ENCODE results near the gene EDN1.

The EDN1 gene

GRCh38 chr6:12295558-12296254 lies 5.5 kb downstream of the EDN1 start:
- no peak for TF ChIP-seq CTCF (IDR thresholded peaks at IDR 0.05; ENCODE audit: low read depth, low read length)
- Histone ChIP-seq H3K27me3 (peaks cover 18% of the 10 kb centered on the region), H3K4me3 (ENCODE audit: low read depth, low read length) (no peak overlapping the region), H3K4me1 (no peaks in the 10 kb centered on the region), H3K36me3 (no peaks in the 10 kb centered on the region), H3K9me3 (no peaks in the 10 kb centered on the region)
- no peak for DNase-seq

DNA sequence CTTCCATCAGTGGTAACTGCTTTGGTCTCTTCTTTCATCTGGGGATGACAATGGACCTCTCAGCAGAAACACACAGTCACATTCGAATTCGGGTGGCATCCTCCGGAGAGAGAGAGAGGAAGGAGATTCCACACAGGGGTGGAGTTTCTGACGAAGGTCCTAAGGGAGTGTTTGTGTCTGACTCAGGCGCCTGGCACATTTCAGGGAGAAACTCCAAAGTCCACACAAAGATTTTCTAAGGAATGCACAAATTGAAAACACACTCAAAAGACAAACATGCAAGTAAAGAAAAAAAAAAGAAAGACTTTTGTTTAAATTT lies 6.1 kb downstream of the EDN1 start:
- no peaks in the 10 kb centered on the region for H3K36me3 ChIP-seq
- H3K4me3 ChIP-seq (ENCODE audit: low read depth, low read length) = no peak overlapping the region
- no peak for DNase-seq
- H3K27me3 ChIP-seq = peaks cover 15% of the 10 kb centered on the region
- TF ChIP-seq CTCF (IDR thresholded peaks at IDR 0.05; ENCODE audit: low read depth, low read length) = no peak
- no peaks in the 10 kb centered on the region for H3K9me3 ChIP-seq
- no peaks in the 10 kb centered on the region for H3K4me1 ChIP-seq

GRCh38 chr6:12296604-12297003 lies 6.4 kb downstream of the EDN1 start:
- H3K4me1 ChIP-seq = no peaks in the 10 kb centered on the region
- TF ChIP-seq CTCF (IDR thresholded peaks at IDR 0.05; ENCODE audit: low read depth, low read length) = no peak
- no peak for DNase-seq

DNA sequence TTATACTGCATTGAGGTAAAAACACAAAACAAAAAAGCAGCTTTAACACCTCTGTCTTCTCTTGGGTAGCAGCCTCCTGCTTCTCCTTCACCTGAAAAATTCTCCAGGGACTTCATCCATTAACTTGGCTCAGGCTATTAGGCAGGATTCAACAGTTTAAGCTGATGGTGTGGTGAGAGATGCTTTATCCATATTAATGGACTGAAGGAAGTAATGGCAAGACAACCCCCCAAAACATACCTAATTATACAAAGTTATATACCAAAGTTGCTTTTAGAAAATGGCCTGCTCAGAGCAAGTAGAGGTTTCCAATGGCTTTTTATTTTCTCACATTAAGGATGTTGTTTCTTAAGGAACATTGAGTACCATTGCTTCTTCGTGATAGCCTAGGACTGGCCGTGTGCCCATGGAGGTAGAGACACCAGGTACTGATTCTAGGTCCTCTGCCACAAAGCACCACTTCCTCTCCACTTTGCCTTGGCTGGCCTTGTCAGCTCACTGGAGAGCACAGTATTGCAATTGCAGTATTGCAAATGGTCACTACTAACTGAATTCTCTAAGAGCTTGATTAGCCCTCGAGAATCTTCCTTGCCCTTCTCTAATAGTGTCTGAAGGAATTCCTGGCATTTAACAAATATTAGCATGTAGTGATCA lies 7.3 kb downstream of the EDN1 start:
- no peaks in the 10 kb centered on the region for H3K4me1 ChIP-seq

More at GRCh38 chr6:12296604-12297003, 6.4 kb downstream of the EDN1 start:
- Histone ChIP-seq H3K27me3 (peaks cover 11% of the 10 kb centered on the region), H3K4me3 (ENCODE audit: low read depth, low read length) (no peak overlapping the region), H3K9me3 (no peaks in the 10 kb centered on the region), H3K36me3 (no peaks in the 10 kb centered on the region)

GRCh38 chr6:12298017-12298978 lies 8.1 kb downstream of the EDN1 start:
- H3K4me3 ChIP-seq (ENCODE audit: low read depth, low read length) = no peak overlapping the region
- no peaks in the 10 kb centered on the region for H3K4me1 ChIP-seq
- no peak for TF ChIP-seq CTCF (IDR thresholded peaks at IDR 0.05; ENCODE audit: low read depth, low read length)

More for the DNA sequence above, 7.3 kb downstream of the EDN1 start:
- Histone ChIP-seq H3K4me3 (ENCODE audit: low read depth, low read length) (no peak overlapping the region), H3K27me3 (peaks cover 2% of the 10 kb centered on the region; the same call in 1 of the 2 replicates), H3K9me3 (no peaks in the 10 kb centered on the region), H3K36me3 (no peaks in the 10 kb centered on the region)
- no peak for DNase-seq
- no peak for TF ChIP-seq CTCF (IDR thresholded peaks at IDR 0.05; ENCODE audit: low read depth, low read length)

More at GRCh38 chr6:12298017-12298978, 8.1 kb downstream of the EDN1 start:
- Histone ChIP-seq H3K36me3 (no peaks in the 10 kb centered on the region), H3K9me3 (no peaks in the 10 kb centered on the region), H3K27me3 (no peaks in the 10 kb centered on the region)
- DNase-seq = no peak
